ENCODE results near the gene STK11.

- TF ChIP-seq CTCF (conservative IDR thresholded peaks at IDR 0.05; ENCODE audit: low read length) (no peak), EZH2phosphoT487 (IDR thresholded peaks at IDR 0.05; ENCODE audit: borderline replicate concordance, low read depth, low read length) (no peak)
Measured at GRCh38 chr19:1239420-1239795, 33.8 kb downstream of the STK11 start.
